Measurements from ENCODE around the gene TM4SF1.
"Not testable (repeated sequence)": the region's sequence is repeated elsewhere in the genome, so short reads cannot be mapped to it uniquely, and the experiment has no call there.

TM4SF1 gene

GRCh38 chr3:149337486-149337885 lies 40.0 kb downstream of the TM4SF1 start:
- not testable (repeated sequence) for DNase-seq

- no peak for DNase-seq
These were observed 40.5 kb downstream of the TM4SF1 start for GRCh38 chr3:149336925-149337324.

GRCh38 chr3:149333176-149333859 lies 44.1 kb downstream of the TM4SF1 start, which contains the start of gene TM4SF18:
Gene TM4SF18 (minus strand): TSS chr3:149333636. CDS start chr3:149333382, 254 bp downstream.
- DNase-seq, result no peak

- DNase-seq, result no peak
These were observed 44.7 kb downstream of the TM4SF1 start for GRCh38 chr3:149332771-149333170.

GRCh38 chr3:149332227-149332765 lies 45.2 kb downstream of the TM4SF1 start:
- DNase-seq, result no peak

GRCh38 chr3:149331396-149331795 lies 46.1 kb downstream of the TM4SF1 start:
- no peak for DNase-seq

- DNase-seq, result no peak
These were observed 46.7 kb downstream of the TM4SF1 start for GRCh38 chr3:149330609-149331331.

- no peak for DNase-seq
These were observed 50.3 kb downstream of the TM4SF1 start for GRCh38 chr3:149327156-149327555.

- DNase-seq, result no peak
These were observed 51.9 kb downstream of the TM4SF1 start for GRCh38 chr3:149325581-149325980.

GRCh38 chr3:149324332-149324731 lies 53.1 kb downstream of the TM4SF1 start:
- DNase-seq, result no peak

GRCh38 chr3:149321640-149322039 lies 55.8 kb downstream of the TM4SF1 start:
- no peak for DNase-seq

- no peak for DNase-seq
These were observed 56.3 kb downstream of the TM4SF1 start for GRCh38 chr3:149321136-149321535.

GRCh38 chr3:149319750-149320149 lies 57.7 kb downstream of the TM4SF1 start:
- DNase-seq, result no peak

Measured in inflammatory macrophage treated with lipopolysaccharide for 1 hour (primary cell).